Endothelial cell of umbilical vein (primary cell): ENCODE results near the gene CCDC102B.

Experiments used
- CTCF ChIP-seq, 2 donors: IDR thresholded peaks; 1 replicate in 1 of 2; 2 replicates in 1 of 2; pipeline ENCODE4 v1.5.1; 2011; ENCODE audit warnings: low read length in 2 of 2, mild to moderate bottlenecking in 2 of 2, moderate library complexity in 2 of 2, control low read depth in 1 of 2, inconsistent platforms in 1 of 2, low read depth in 1 of 2; ENCODE audit not compliant: insufficient read depth in 1 of 2; ENCODE audit errors: extremely low read depth in 1 of 2
- FOS ChIP-seq: IDR thresholded peaks from 2 replicates; pipeline ENCODE4 v1.6.1; 2011; ENCODE audit warnings: mild to moderate bottlenecking, low read length, moderate library complexity, borderline replicate concordance; ENCODE audit not compliant: insufficient read depth

DNA sequence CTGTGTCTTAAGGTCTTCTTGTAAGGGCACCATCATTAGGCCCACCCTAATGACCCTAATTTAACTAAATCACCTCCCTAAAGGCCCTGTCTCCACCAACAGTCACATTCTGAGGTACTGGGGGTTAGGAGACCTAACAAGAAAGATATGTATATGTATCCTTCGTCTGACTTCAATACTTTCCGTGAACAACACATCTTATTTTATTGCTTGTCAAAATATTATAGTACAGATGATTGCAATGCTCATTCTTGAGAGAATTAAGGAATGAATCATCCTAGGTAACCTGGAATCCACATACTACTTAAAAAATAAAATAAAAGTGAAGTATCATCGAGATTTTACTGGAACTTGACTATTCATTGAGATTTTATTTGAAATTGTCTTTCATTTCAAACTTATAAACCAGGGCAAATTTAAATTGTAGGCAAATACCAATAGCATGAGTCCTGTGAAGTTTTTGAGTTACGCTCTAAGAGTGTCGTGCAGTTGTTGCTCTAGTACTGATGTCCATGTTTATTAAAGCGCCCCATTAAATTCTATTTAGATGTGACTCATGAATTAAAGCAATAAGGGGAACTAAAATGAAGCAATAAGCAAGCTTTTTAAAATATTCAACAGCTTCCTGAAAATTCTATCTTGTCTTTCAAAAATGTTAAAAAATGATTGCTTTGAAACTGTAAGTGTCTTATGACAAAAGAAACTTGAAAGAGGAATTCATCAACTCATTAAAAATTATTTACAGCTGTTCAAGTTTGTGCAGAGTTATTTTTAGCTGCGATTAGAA lies 40.0 kb downstream of the CCDC102B start:
- no peak for TF ChIP-seq CTCF (IDR thresholded peaks at IDR 0.05; ENCODE audit: extremely low read depth in 1 of 2, insufficient read depth in 1 of 2, low read depth in 1 of 2, low read length in 2 of 2)
- TF ChIP-seq FOS: no peak
